Measurements from ENCODE around the gene VWA5B1.

The VWA5B1 gene

GRCh38 chr1:20317471-20317870 is 26.8 kb downstream of the VWA5B1 start:
- H3K27ac ChIP-seq = no peak overlapping the region
- TF ChIP-seq CTCF (conservative IDR thresholded peaks at IDR 0.05) (no peak), ZFX (IDR thresholded peaks at IDR 0.05) (no peak)

- no peak overlapping the region for H3K27ac ChIP-seq
- TF ChIP-seq CTCF (conservative IDR thresholded peaks at IDR 0.05) (no peak), ZFX (IDR thresholded peaks at IDR 0.05) (no peak)
Observed at GRCh38 chr1:20318521-20318920, 27.8 kb downstream of the VWA5B1 start.

GRCh38 chr1:20318971-20319370 is 28.3 kb downstream of the VWA5B1 start:
- H3K27ac ChIP-seq = no peak overlapping the region
- TF ChIP-seq ZFX (IDR thresholded peaks at IDR 0.05) = no peak
- TF ChIP-seq CTCF (conservative IDR thresholded peaks at IDR 0.05) = no peak

GRCh38 chr1:20319456-20320220 is 29.0 kb downstream of the VWA5B1 start:
- no peak for TF ChIP-seq CTCF (conservative IDR thresholded peaks at IDR 0.05)
- H3K27ac ChIP-seq = no peak overlapping the region

- no peak for TF ChIP-seq ZFX (IDR thresholded peaks at IDR 0.05)
- TF ChIP-seq CTCF (conservative IDR thresholded peaks at IDR 0.05) = no peak
- H3K27ac ChIP-seq = no peak overlapping the region; the same call in 1 of the 2 replicates
Observed at GRCh38 chr1:20320704-20321103, 30.0 kb downstream of the VWA5B1 start.

GRCh38 chr1:20321573-20321972 is 30.9 kb downstream of the VWA5B1 start:
- peak overlapping the region; percentile 28 for H3K27ac ChIP-seq
- TF ChIP-seq CTCF (conservative IDR thresholded peaks at IDR 0.05) = no peak
- no peak for TF ChIP-seq ZFX (IDR thresholded peaks at IDR 0.05)

GRCh38 chr1:20322081-20322824 is 31.6 kb downstream of the VWA5B1 start:
- H3K27ac ChIP-seq = peak overlapping the region; percentile 28
- TF ChIP-seq ZFX (IDR thresholded peaks at IDR 0.05) (no peak), CTCF (conservative IDR thresholded peaks at IDR 0.05) (no peak)
